Large intestine (tissue), 3 donors: Measurements from ENCODE around the gene ERMARD. TPM values are rescaled to one million over a fixed set of nuclear protein-coding genes. Genes with fewer than 3 reads are reported as not detected.
A peak's percentile ranks its signal among the peaks of the same experiment; 100 is the strongest.

ENCODE experiments used
- DNase-seq, 2 donors: peaks; one replicate each; pipeline versions ENCODE4 v3.0.0 to v3.0.0-alpha.2; 2013
- H3K27ac ChIP-seq: one replicate; pipeline ENCODE4 v1.5.1; 2013; ENCODE audit warnings: low read length
- H3K27me3 ChIP-seq: 2 replicates; pipeline ENCODE4 v1.6.1; 2013; ENCODE audit warnings: low read length; ENCODE audit not compliant: control insufficient read depth, insufficient read depth
- H3K36me3 ChIP-seq: 2 replicates; pipeline ENCODE4 v1.6.1; 2013; ENCODE audit warnings: low read length; ENCODE audit not compliant: control insufficient read depth, insufficient read depth
- H3K4me1 ChIP-seq: one replicate; pipeline ENCODE4 v1.6.1; 2013; ENCODE audit warnings: low read length; ENCODE audit not compliant: control insufficient read depth, insufficient read depth
- H3K4me3 ChIP-seq: one replicate; pipeline ENCODE4 v1.5.1; 2013; ENCODE audit warnings: low read length
- H3K9me3 ChIP-seq: one replicate; pipeline ENCODE4 v1.6.1; 2013; ENCODE audit warnings: mild to moderate bottlenecking, low read depth, low read length, moderate library complexity; ENCODE audit not compliant: control insufficient read depth
- WGBS: methylation state at CpG from one replicate; pipeline ENCODE4 v1.1.5; 2013; ENCODE audit warnings: low lambda C conversion rate; ENCODE audit not compliant: insufficient coverage; 5-methylcytosine and 5-hydroxymethylcytosine counted together
- polyA plus RNA-seq: library from polyadenylated mRNA; unstranded; fragments of 120-200 nt; gene quantifications from one replicate; pipeline ENCODE4 v1.2.1, GENCODE V29; 2013

Gene ERMARD
- polyA plus RNA-seq, 1 donor: 25.6 TPM

DNA sequence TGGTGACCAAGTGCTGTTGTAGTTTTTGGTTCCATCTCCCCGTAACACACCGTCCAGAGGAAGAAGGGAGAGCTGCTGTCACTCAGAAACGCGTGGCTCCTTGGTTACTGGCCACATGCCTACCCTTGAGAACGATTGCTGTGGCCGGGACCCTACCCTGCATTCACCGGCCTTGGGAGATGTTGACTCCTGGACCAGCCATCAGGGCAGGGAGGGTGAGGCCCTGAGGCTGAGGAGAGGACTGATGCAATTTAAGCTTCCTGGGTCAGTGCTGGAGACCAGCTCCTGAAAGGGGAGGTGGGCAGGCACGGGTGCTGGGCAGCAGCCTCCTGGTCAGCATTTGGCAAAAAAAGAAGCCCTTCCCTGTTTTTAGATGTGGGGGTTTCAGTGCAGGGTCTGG is 31.5 kb downstream of the ERMARD start:
- Histone ChIP-seq H3K4me3 (no peak overlapping the region), H3K27me3 (no peaks in the 10 kb centered on the region), H3K4me1 (no peaks in the 10 kb centered on the region), H3K36me3 (peaks cover 21% of the 10 kb centered on the region), H3K27ac (no peak overlapping the region), H3K9me3 (no peaks in the 10 kb centered on the region)
- no peak for DNase-seq
- no CpG with 5 or more reads among the region's 8 CpGs for WGBS

DNA sequence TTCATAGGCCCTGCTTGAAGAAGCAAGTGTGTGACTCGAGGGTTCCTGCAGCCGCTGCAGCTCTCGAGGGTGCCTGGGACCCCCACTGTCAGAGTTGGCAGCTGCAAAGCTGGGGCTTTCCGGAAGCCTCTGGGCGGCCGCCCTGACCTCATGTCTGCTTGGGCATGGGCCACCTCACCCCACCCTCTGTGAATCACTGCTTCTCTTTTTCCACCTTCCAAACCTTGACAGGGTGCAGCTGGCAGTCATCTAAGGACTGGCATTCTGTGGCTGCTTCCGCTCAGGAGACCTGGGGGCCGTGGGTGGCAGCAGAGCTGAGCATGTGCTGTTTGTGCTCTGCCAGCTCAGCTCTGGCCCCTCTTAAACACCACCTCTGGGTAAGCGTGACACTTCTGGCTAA is 32.0 kb downstream of the ERMARD start:
- Histone ChIP-seq H3K27ac (no peak overlapping the region), H3K36me3 (peaks cover 20% of the 10 kb centered on the region), H3K9me3 (no peaks in the 10 kb centered on the region), H3K27me3 (no peaks in the 10 kb centered on the region), H3K4me1 (no peaks in the 10 kb centered on the region), H3K4me3 (no peak overlapping the region)
- no CpG with 5 or more reads among the region's 9 CpGs for WGBS
- no peak for DNase-seq

GRCh38 chr6:169783971-169784820 is 32.8 kb downstream of the ERMARD start:
- peaks cover 13% of the 10 kb centered on the region for H3K36me3 ChIP-seq
- WGBS: 100% methylated on average over 2 of the region's 23 CpGs
- no peak for DNase-seq
- no peaks in the 10 kb centered on the region for H3K9me3 ChIP-seq
- H3K27me3 ChIP-seq: no peaks in the 10 kb centered on the region
- no peak overlapping the region for H3K4me3 ChIP-seq
- peaks cover under 1% of the 10 kb centered on the region for H3K4me1 ChIP-seq
- no peak overlapping the region for H3K27ac ChIP-seq

DNA sequence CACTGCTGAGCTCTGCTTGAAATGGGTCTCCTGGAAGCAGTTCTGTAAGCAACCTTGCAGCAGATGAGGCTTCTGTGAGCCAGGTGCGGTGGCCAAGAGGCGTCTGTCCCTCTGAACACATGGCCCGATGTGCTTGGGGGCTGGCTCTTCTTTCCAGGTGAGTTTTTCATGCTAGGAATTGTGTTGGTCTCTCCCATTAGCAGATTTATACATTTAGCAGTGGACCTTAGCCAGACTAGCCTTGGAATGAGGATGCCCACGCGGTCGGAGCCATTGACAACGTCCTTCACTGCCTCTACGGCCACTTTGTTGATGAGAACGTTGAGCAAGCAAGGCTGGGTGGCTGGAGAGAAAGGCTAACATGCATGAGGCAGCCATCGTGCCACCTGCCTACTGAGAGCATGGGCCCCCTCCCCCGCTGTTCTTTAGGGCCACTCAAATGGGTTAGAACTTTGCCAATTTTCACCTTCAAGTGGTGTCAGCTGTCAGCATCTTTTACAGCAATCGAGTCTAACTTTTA is 33.5 kb downstream of the ERMARD start:
- Histone ChIP-seq H3K27ac (no peak overlapping the region), H3K27me3 (no peaks in the 10 kb centered on the region), H3K9me3 (no peaks in the 10 kb centered on the region), H3K4me3 (no peak overlapping the region), H3K4me1 (peaks cover 7% of the 10 kb centered on the region), H3K36me3 (peaks cover 11% of the 10 kb centered on the region)
- no CpG with 5 or more reads among the region's 12 CpGs for WGBS
- DNase-seq: no peak

GRCh38 chr6:169785566-169785965 is 34.1 kb downstream of the ERMARD start:
- WGBS: no CpG with 5 or more reads among the region's 9 CpGs
- peaks cover 7% of the 10 kb centered on the region for H3K4me1 ChIP-seq

GRCh38 chr6:169786349-169786748 is 34.9 kb downstream of the ERMARD start:
- Histone ChIP-seq H3K27ac (no peak overlapping the region), H3K9me3 (no peaks in the 10 kb centered on the region), H3K4me3 (no peak overlapping the region), H3K36me3 (peaks cover 6% of the 10 kb centered on the region), H3K4me1 (peaks cover 11% of the 10 kb centered on the region), H3K27me3 (no peaks in the 10 kb centered on the region)
- no CpG with 5 or more reads among the region's 5 CpGs for WGBS
- DNase-seq: no peak

More at GRCh38 chr6:169785566-169785965, 34.1 kb downstream of the ERMARD start:
- H3K27ac ChIP-seq: no peak overlapping the region
- no peaks in the 10 kb centered on the region for H3K9me3 ChIP-seq
- DNase-seq: no peak
- H3K36me3 ChIP-seq: peaks cover 8% of the 10 kb centered on the region
- no peaks in the 10 kb centered on the region for H3K27me3 ChIP-seq
- H3K4me3 ChIP-seq: no peak overlapping the region

- WGBS: 100% methylated on average over 2 of the region's 7 CpGs
- H3K36me3 ChIP-seq: peaks cover 2% of the 10 kb centered on the region
- H3K4me1 ChIP-seq: peaks cover 15% of the 10 kb centered on the region
- H3K9me3 ChIP-seq: no peaks in the 10 kb centered on the region
- H3K27ac ChIP-seq: no peak overlapping the region
- no peak overlapping the region for H3K4me3 ChIP-seq
- no peak for DNase-seq
- no peaks in the 10 kb centered on the region for H3K27me3 ChIP-seq
Observed at GRCh38 chr6:169787797-169788196, 36.4 kb downstream of the ERMARD start.

GRCh38 chr6:169788809-169789145 is 37.4 kb downstream of the ERMARD start:
- H3K9me3 ChIP-seq: no peaks in the 10 kb centered on the region
- no peaks in the 10 kb centered on the region for H3K27me3 ChIP-seq
- WGBS: no CpG with 5 or more reads among the region's 4 CpGs
- no peak overlapping the region for H3K4me3 ChIP-seq
- H3K4me1 ChIP-seq: peaks cover 17% of the 10 kb centered on the region
- no peaks in the 10 kb centered on the region for H3K36me3 ChIP-seq
- DNase-seq: no peak
- no peak overlapping the region for H3K27ac ChIP-seq

DNA sequence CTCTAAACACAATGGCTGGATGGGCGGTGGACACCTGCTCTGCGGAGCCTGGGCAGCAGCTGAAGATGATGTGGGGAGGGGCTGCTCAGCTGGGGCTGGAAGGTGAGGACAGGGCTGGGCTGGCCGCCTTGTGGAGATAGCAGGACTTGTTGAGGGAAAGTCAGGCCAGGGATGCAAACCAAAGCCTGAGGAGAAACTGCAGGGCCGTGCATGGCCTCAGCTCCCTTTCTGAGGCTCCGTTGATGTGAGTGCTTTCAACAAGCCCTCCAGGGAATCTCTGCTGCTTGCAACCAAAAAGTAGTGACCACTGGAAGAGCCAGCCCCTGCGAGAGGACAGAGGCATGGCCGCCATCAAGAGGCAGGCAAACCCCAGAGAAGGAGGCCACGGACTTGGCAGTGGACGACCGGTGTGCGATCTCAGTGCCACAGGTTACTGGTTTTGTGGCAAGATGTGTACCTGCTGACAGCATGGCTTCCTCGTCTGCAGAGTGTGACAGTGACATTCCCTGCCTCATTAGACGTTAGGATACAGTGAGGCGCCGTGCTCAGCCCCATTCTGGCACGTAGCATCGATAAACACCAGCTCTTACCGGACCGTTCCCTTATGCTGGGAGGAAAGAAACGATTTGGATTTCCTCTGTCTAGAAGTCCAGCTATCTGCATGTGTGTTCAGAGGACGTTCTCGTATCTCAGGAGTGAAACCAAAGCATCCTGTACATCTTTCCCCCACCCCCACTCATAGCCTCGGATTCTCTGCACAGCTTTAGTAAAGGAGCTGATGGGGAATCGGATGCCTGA is 37.9 kb downstream of the ERMARD start:
- H3K27ac ChIP-seq: no peak overlapping the region
- H3K36me3 ChIP-seq: no peaks in the 10 kb centered on the region
- H3K4me3 ChIP-seq: peak overlapping the region; percentile 51
- DNase-seq: no peak
- no peaks in the 10 kb centered on the region for H3K9me3 ChIP-seq
- peaks cover 22% of the 10 kb centered on the region for H3K4me1 ChIP-seq
- no CpG with 5 or more reads among the region's 24 CpGs for WGBS
- no peaks in the 10 kb centered on the region for H3K27me3 ChIP-seq
